ENCODE data around the gene CSTPP1. TPM values are rescaled to one million over a fixed set of nuclear protein-coding genes. Genes with fewer than 3 reads are reported as not detected.

The CSTPP1 gene
- total RNA-seq, 4 donors from 2014 or later = 4.3 to 8.1 (median 6.4) TPM

GRCh38 chr11:47179655-47179991, 243.1 kb downstream of the CSTPP1 start:
- H3K4me1 ChIP-seq = peaks cover 73 to 86% of the 10 kb centered on the region in 2 donors
- H3K27ac ChIP-seq = peak overlapping the region; percentile 97 to 99 (median 98)
- in situ Hi-C loops (cut with MboI; ENCODE audit: low sequenced_read_pairs in 4 of 4) (no loop called here), intact Hi-C loops (cut with DNase I; ENCODE audit: low total_unique reads) (loop anchor here (5.0 to 10.0 kb wide), 2 partner anchors 228 to 475 kb away; partner anchors contain the start of genes ARHGAP1, SLC39A13 and ZNF408)
- H3K4me3 ChIP-seq = no peak overlapping the region
- TF ChIP-seq CTCF (IDR thresholded peaks at IDR 0.05 in 4 of 5, conservative IDR thresholded peaks at IDR 0.05 in 1 of 5) (peak; percentile 24 to 61 (median 47)), POLR2A (IDR thresholded peaks at IDR 0.05) (no peak)
- DNase-seq (peak in 1 of 2 donors; percentile 59), ATAC-seq (no peak)
- no peaks in the 10 kb centered on the region for H3K9me3 ChIP-seq
- H3K27me3 ChIP-seq = no peaks in the 10 kb centered on the region
- peaks cover 0 to 23% of the 10 kb centered on the region in 2 donors for H3K36me3 ChIP-seq

GRCh38 chr11:47180006-47180787, 243.6 kb downstream of the CSTPP1 start:
- peaks cover 0 to 17% of the 10 kb centered on the region in 2 donors for H3K36me3 ChIP-seq
- DNase-seq = no peak
- TF ChIP-seq POLR2A (IDR thresholded peaks at IDR 0.05) = no peak
- TF ChIP-seq CTCF (IDR thresholded peaks at IDR 0.05 in 4 of 5, conservative IDR thresholded peaks at IDR 0.05 in 1 of 5) = no peak
- H3K27ac ChIP-seq = peak overlapping the region; percentile 97 to 99 (median 98)
- H3K4me3 ChIP-seq = no peak overlapping the region
- ATAC-seq = no peak
- intact Hi-C loops (cut with DNase I; ENCODE audit: low total_unique reads) = loop anchor here (10.0 kb wide), 4 partner anchors 265 to 815 kb away; partner anchors contain the start of genes CELF1, FNBP4 and RAPSN
- H3K9me3 ChIP-seq = no peaks in the 10 kb centered on the region
- in situ Hi-C loops (cut with MboI; ENCODE audit: low sequenced_read_pairs in 4 of 4) = loop anchor here in 2 of 4 donors (5.0 to 10.0 kb wide), 2 partner anchors 72 to 175 kb away; partner anchors contain the start of gene MYBPC3 (in 1 of the 2)
- H3K27me3 ChIP-seq = no peaks in the 10 kb centered on the region
- H3K4me1 ChIP-seq = peaks cover 69 to 87% of the 10 kb centered on the region in 2 donors

- in situ Hi-C loops (cut with MboI; ENCODE audit: low sequenced_read_pairs in 4 of 4) (loop anchor here in 2 of 4 donors (5.0 to 10.0 kb wide), 2 partner anchors 71 to 174 kb away; partner anchors contain the start of gene MYBPC3 (in 1 of the 2)), intact Hi-C loops (cut with DNase I; ENCODE audit: low total_unique reads) (loop anchor here (10.0 kb wide), 4 partner anchors 264 to 816 kb away; partner anchors contain the start of genes CELF1, FNBP4 and RAPSN)
- no peak for ATAC-seq
- Histone ChIP-seq H3K27me3 (no peaks in the 10 kb centered on the region), H3K4me1 (peaks cover 60 to 80% of the 10 kb centered on the region in 2 donors), H3K36me3 (peaks cover 0 to 17% of the 10 kb centered on the region in 2 donors), H3K4me3 (peak overlapping the region in 2 of 4 donors; percentile 8 to 80), H3K9me3 (no peaks in the 10 kb centered on the region), H3K27ac (peak overlapping the region; percentile 97 to 99 (median 98))
- TF ChIP-seq POLR2A (IDR thresholded peaks at IDR 0.05) = no peak
- no peak for TF ChIP-seq CTCF (IDR thresholded peaks at IDR 0.05 in 4 of 5, conservative IDR thresholded peaks at IDR 0.05 in 1 of 5)
- no peak for DNase-seq
These were observed 244.7 kb downstream of the CSTPP1 start for GRCh38 chr11:47181271-47181670.

GRCh38 chr11:47182380-47182779, 245.8 kb downstream of the CSTPP1 start:
- Histone ChIP-seq H3K27ac (peak overlapping the region; percentile 97 to 99 (median 98)), H3K4me3 (peak overlapping the region; percentile 44 to 80 (median 48)), H3K36me3 (peaks cover 0 to 17% of the 10 kb centered on the region in 2 donors), H3K9me3 (no peaks in the 10 kb centered on the region), H3K27me3 (no peaks in the 10 kb centered on the region), H3K4me1 (peaks cover 60 to 83% of the 10 kb centered on the region in 2 donors)
- DNase-seq = peak in 1 of 2 donors; percentile 66
- peak in 2 of 5 experiments; percentile 18 to 34 for TF ChIP-seq CTCF (IDR thresholded peaks at IDR 0.05 in 4 of 5, conservative IDR thresholded peaks at IDR 0.05 in 1 of 5)
- TF ChIP-seq POLR2A (IDR thresholded peaks at IDR 0.05) = no peak
- in situ Hi-C loops (cut with MboI; ENCODE audit: low sequenced_read_pairs in 4 of 4) (loop anchor here in 2 of 4 donors (5.0 to 10.0 kb wide), 2 partner anchors 70 to 172 kb away; partner anchors contain the start of gene MYBPC3 (in 1 of the 2)), intact Hi-C loops (cut with DNase I; ENCODE audit: low total_unique reads) (loop anchor here (10.0 kb wide), 4 partner anchors 262 to 818 kb away; partner anchors contain the start of genes CELF1, FNBP4 and RAPSN)
- ATAC-seq = peak in 1 of 2 donors; percentile 2

Data from gastrocnemius medialis (tissue), 4 donors.